ENCODE results near the gene PRKN.

- TF ChIP-seq ZNF518A (tag by site-specific recombination; conservative IDR thresholded peaks at IDR 0.05; ENCODE audit: low read depth) (no peak), CTCF (tag by site-specific recombination; IDR thresholded peaks at IDR 0.05) (no peak), ZNF274 (IDR thresholded peaks at IDR 0.05; ENCODE audit: low read length) (no peak), ZNF274 (tag by site-specific recombination; IDR thresholded peaks at IDR 0.05; ENCODE audit: borderline replicate concordance) (no peak), SP2 (tag by site-specific recombination; IDR thresholded peaks at IDR 0.05) (no peak), ZBTB1 (tag by site-specific recombination; IDR thresholded peaks at IDR 0.05) (no peak), ZNF239 (tag by site-specific recombination; IDR thresholded peaks at IDR 0.05) (no peak), AEBP2 (tag by site-specific recombination; IDR thresholded peaks at IDR 0.05; ENCODE audit: borderline replicate concordance) (no peak), ZNF704 (tag by site-specific recombination; IDR thresholded peaks at IDR 0.05) (no peak), ZBTB21 (tag by site-specific recombination; IDR thresholded peaks at IDR 0.05) (no peak), ZNF280D (tag by site-specific recombination; IDR thresholded peaks at IDR 0.05) (no peak)
- TF ChIP-seq, protein P1, sequence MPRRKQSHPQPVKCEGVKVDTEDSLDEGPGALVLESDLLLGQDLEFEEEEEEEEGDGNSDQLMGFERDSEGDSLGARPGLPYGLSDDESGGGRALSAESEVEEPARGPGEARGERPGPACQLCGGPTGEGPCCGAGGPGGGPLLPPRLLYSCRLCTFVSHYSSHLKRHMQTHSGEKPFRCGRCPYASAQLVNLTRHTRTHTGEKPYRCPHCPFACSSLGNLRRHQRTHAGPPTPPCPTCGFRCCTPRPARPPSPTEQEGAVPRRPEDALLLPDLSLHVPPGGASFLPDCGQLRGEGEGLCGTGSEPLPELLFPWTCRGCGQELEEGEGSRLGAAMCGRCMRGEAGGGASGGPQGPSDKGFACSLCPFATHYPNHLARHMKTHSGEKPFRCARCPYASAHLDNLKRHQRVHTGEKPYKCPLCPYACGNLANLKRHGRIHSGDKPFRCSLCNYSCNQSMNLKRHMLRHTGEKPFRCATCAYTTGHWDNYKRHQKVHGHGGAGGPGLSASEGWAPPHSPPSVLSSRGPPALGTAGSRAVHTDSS (tag by site-specific recombination; IDR thresholded peaks at IDR 0.05), result no peak
- TF ChIP-seq, protein P2, sequence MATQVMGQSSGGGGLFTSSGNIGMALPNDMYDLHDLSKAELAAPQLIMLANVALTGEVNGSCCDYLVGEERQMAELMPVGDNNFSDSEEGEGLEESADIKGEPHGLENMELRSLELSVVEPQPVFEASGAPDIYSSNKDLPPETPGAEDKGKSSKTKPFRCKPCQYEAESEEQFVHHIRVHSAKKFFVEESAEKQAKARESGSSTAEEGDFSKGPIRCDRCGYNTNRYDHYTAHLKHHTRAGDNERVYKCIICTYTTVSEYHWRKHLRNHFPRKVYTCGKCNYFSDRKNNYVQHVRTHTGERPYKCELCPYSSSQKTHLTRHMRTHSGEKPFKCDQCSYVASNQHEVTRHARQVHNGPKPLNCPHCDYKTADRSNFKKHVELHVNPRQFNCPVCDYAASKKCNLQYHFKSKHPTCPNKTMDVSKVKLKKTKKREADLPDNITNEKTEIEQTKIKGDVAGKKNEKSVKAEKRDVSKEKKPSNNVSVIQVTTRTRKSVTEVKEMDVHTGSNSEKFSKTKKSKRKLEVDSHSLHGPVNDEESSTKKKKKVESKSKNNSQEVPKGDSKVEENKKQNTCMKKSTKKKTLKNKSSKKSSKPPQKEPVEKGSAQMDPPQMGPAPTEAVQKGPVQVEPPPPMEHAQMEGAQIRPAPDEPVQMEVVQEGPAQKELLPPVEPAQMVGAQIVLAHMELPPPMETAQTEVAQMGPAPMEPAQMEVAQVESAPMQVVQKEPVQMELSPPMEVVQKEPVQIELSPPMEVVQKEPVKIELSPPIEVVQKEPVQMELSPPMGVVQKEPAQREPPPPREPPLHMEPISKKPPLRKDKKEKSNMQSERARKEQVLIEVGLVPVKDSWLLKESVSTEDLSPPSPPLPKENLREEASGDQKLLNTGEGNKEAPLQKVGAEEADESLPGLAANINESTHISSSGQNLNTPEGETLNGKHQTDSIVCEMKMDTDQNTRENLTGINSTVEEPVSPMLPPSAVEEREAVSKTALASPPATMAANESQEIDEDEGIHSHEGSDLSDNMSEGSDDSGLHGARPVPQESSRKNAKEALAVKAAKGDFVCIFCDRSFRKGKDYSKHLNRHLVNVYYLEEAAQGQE (tag by site-specific recombination; IDR thresholded peaks at IDR 0.05), result no peak
These were observed 145.4 kb downstream of the PRKN start for GRCh38 chr6:162581988-162582780.
